Activated CD8-positive, alpha-beta memory T cell treated with anti-CD3 and anti-CD28 coated beads for 24 hours (primary cell): ENCODE results near the gene IQCH.
"Not testable (repeated sequence)": the region's sequence is repeated elsewhere in the genome, so short reads cannot be mapped to it uniquely, and the experiment has no call there.

Experiments used
- DNase-seq: peaks from one replicate; pipeline ENCODE4 v3.0.0-alpha.2; 2020

The IQCH gene

DNA sequence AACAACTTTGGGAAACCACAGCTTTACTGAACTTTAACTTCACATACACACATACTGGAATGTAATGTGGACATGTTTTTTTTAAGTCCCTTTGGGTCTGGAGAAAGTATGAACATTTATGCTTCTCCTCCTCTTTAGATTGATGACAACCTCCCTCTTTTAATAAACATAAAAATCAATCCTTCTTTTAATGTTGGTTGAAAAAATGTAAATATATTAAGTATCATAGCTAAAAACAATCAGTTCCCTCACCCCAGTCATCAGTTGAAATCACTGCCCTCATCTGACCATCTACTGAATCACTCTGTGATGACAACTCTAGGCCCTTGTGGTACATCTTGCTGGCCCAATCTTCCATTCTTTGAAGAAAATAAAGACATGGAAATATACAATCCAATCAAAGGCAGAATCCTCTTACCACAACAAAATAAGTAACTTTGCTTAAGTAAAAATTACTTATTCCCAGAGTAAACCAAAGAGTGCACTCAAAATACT lies 6.5 kb upstream of the IQCH start:
- DNase-seq, result no peak

DNA sequence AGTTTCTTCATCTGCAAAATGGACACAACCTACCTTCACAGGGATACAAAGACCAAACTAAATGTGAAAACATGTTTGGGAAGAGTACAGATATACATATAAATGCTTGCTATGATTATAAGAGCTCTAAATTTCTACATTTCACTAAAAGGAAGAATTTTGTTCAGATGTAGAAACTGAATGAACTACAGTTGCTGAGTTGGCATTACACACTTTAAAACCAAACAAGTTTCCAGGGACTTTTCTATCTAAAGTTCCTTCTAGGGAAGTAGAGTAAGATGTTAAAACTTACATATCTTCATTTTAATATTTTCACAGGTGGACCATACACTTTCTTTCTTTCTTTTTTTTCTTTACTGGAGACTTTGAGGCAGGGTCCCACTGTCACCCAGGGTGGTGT lies 4.8 kb upstream of the IQCH start:
- DNase-seq, result no peak

DNA sequence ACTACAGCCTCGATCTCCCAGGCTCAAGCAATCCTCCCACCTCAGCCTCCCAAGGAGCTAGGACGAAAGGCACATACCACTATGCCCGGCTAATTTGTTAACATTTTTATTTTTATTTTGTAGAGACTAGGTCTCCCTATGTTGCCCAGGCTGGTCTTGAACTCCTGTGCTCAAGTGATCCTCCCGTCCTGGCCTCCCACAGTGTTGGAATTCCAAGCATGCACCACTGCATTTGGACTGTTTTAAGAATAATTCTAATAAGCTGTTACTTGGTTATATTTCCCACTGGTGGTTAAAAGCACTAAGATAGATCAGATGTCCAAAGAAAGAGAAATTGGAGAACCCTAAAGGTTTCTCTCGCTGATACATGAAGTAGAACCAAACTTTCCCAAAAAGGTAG lies 3.3 kb upstream of the IQCH start:
- DNase-seq, result no peak

- no peak for DNase-seq
These were observed 1.5 kb upstream of the IQCH start for GRCh38 chr15:67253101-67253500.

DNA sequence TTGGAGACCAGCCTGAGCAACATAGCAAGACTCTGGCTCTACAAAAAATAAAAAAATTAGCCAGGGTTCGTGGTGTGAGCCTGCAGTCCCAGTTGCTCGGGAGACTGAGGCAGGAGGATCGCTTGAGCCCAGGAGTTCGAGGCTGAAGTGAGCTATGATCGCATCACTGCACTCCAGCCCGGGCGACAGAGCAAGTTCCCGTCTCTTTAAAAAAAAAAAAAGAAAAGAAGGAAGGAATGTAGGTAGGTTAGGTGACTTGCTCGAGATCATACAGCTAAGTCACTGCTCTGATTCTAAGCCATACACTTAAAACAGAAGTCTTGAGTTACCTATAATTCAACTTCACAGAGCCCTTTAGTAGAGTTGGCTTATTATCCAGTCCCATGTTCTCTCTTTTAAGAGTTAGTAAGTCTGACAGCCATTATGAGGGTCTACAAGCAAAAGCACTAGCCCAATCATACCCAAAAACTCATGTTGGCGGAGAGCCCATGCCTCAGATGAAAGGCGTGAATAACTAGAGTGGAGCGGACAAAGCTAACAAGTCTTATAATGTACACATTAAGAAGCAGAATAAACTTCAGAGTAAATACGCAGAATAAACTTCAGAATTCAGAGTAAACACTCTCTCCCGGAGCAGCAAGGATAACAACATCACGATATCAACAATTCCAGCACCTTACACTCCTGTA lies 893 bp upstream of the IQCH start:
- no peak for DNase-seq

- no peak for DNase-seq
These were observed 1.5 kb downstream of the IQCH start for GRCh38 chr15:67256051-67256450.

- DNase-seq, result not testable (repeated sequence)
These were observed 3.8 kb downstream of the IQCH start for GRCh38 chr15:67258412-67258811.

DNA sequence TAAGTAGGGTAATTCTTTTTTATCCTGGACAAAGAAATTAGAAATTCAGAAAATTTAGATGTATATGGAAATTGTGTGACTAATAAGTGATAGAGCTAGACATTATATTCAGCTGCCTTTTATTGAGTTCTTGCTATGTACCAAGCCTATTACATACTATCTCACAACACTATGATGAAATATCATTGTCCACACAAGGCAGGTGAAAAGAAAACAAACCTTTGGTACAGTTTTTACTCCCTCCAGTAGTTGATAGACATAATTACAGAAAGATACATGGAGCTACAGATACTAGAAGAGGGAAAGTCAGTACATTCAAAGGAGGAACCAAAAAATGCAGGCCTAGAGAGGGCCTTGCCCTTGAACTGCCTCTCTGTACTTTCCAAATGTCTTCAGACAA lies 4.8 kb downstream of the IQCH start:
- DNase-seq, result no peak

- no peak for DNase-seq
These were observed 5.2 kb downstream of the IQCH start for GRCh38 chr15:67259806-67260205.

GRCh38 chr15:67266870-67267269 lies 12.3 kb downstream of the IQCH start:
- DNase-seq, result no peak

GRCh38 chr15:67267440-67267839 lies 12.9 kb downstream of the IQCH start:
- DNase-seq, result no peak

GRCh38 chr15:67267951-67268941 lies 13.7 kb downstream of the IQCH start:
- no peak for DNase-seq

DNA sequence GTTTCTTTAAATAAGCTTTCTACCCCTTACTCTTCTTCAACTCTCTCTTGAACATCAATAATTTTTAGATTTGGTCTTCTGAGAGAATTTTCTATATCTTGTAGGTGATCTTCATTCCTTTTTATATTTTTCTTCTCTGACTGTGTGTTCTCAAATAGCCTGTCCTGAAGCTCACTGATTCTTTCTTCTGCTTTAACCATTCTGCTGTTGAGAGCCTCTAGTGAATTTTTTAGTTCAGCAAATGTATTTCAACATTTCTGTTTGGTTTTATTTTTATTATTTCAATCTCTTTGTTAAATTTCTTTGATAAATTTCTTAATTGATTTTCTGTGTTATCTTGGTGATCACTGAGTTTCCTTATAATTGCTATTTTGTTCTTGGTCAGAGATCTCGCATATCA lies 19.6 kb downstream of the IQCH start:
- DNase-seq, result no peak

GRCh38 chr15:67276666-67277065 lies 22.1 kb downstream of the IQCH start:
- DNase-seq, result no peak

DNA sequence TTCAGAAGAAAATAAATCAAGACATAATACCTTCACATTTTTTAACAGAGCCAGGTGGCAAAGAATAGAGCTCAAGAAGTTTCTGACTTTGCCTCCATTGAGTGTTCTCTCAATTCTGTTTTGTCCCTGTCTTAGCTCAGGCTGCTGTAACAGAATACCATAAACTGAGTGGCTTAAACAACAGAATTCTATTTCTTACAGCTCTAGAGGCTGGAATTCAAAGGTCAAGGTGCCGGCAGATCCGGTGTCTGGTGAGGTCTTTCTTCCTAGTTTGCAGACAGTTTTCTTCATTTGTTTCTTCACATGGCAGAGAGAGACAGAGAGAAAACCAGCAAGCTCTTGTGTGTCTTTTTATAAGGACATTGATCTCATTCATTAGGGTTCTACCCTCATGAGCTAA lies 25.6 kb downstream of the IQCH start:
- no peak for DNase-seq

- no peak for DNase-seq
These were observed 27.1 kb downstream of the IQCH start for GRCh38 chr15:67281714-67282113.

DNA sequence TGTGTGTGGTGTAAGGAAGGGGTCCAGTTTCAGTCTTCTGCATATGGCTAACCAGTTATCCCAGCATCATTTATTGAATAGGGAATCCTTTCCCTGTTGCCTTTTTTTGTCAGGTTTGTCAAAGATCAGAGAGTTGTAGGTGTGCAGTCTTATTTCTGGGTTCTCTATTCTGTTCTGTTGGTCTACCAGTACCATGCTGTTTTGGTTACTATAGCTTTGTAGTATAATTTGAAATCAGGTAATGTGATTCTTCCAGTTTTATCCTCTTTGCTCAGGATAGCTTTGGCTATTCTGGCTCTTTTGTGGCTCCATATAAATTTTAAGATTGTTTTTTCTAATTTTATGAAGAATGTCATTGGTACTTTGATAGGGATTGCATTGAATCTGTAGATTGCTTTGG lies 31.0 kb downstream of the IQCH start:
- not testable (repeated sequence) for DNase-seq

DNA sequence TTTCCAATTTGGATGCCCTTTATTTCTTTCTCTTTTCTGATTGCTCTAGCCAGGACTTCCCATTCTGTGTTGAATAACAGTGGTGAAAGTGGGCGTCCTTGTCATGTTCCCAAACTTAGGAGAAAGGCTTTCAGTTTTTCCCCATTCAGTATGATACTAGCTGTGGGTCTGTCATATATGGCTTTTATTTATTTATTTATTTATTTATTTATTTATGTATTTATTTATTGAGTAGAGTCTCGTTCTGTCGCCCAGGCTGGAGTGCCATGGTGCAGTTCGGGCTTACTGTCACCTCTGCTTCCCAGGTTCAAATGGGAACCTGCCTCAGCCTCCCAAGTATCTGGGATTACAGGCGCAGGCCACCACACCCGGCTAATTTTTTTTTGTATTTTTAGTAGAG lies 31.8 kb downstream of the IQCH start:
- DNase-seq, result not testable (repeated sequence)

GRCh38 chr15:67290319-67290718 lies 35.7 kb downstream of the IQCH start:
- DNase-seq, result no peak

DNA sequence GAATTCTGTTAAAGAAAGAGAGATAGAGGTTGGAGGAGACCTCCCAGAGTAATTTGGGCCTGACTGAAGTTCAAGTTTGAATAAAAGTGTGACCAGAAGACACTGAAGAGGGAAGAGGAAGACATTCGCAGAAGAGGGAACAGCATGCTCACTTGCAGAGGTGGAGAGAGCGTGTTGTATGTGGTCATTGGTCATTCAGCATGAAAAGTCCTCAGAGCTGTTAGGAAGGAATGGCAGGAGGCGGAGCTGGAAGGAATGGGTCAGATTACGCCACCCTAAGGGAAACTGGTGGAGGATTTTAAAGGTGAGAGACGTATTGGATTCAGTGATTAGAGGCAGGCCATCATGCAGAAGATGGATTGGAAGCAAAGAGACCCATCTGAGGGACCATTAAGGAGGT lies 41.6 kb downstream of the IQCH start:
- no peak for DNase-seq

- DNase-seq, result no peak
These were observed 42.1 kb downstream of the IQCH start for GRCh38 chr15:67296684-67297083.

DNA sequence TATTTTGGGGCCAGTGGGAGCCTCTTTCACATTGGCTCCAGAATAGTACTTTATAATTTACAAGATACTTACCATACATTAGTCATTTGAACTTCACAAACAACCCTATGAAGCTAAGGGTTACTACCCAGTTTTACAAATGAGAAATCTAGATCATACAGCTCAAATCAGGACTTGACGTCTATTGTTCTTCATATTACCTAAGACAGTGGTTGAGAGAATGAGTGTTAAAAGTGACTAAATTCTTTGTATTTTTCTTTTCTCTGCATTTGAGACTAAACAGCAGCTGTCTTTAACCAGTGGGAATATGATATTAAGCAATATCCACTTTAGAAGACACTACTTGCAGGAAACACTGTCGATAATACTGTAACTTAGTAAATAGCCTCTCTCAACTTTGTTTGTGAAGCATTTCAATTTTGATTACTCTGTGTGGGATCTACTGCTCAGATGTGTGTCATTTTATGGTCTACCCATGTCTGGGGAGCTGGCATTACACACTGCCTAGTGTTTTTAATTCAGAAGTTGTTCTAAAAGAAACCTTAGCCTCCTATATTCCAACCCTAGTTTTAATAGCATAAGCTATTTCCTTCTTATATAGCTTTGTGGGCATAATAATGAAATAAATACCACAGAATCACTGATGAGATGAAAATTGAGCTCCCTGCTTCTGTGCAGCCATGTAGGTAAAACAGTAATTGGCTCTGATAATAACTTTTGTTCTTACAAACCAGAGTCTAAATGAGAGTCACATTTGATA lies 45.9 kb downstream of the IQCH start:
- DNase-seq, result no peak
